Inflammatory macrophage treated with lipopolysaccharide for 1 hour (primary cell): ENCODE results near the gene FGD4.

ENCODE experiments used
- DNase-seq, 2 donors: peaks; one replicate each; pipeline ENCODE4 v3.0.0-alpha.2; 2020 to 2022

Gene FGD4

DNA sequence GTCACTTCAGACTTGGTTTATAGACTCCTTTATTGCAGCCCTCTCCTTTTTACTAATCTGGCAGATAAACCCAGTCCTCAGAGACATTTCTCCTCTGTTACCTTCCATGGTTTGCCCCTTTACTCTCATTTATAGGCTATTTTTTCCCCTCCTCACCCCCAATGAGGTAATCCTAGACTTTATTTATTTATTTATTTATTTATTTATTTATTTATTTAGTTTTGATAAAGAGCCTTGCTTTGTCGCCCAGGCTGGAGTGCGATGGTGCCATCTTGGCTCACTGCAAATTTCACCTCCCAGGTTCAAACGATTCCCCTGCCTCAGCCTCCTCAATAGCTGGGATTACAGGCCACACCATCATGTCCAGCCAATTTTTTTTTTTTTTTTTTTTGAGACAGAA lies 8.4 kb downstream of the FGD4 start:
- no peak for DNase-seq

DNA sequence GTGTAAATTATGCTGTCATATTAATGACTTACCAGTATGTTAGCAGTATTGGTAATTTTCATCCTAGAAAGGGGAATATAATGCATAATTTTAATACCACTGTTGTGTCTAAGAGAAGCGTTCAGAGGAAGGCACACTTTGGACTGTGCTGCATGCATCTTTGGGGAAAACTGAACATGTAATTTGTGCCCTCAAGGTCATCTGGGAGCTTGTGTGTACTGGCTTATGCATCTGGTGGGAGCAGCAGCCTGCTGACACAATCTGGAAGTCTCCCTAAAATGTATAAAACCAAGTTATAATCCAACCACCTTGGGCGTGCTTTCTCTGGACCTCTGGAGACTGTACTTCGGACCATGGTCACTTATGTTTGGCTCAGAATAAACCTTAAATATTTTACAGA lies 14.1 kb downstream of the FGD4 start:
- DNase-seq, result no peak

DNA sequence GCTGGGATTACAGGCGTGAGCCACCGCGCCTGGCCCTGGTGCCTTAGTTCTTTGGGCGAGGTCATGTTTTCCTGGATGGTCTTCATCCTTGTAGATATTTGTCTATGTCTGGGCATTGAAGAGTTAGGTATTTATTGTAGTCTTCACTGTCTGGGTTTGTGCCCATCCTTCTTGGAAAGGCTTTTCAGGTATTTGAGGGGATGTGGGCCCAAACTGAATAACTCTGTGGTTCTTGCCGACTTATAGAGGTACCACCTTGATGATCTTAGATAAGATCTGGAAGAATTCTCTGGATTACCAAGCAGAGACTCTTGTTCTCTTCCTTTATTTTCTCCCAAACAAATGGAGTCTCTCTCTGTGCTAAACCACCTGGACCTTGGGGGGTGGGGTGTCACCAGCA lies 18.9 kb downstream of the FGD4 start:
- DNase-seq, result no peak

DNA sequence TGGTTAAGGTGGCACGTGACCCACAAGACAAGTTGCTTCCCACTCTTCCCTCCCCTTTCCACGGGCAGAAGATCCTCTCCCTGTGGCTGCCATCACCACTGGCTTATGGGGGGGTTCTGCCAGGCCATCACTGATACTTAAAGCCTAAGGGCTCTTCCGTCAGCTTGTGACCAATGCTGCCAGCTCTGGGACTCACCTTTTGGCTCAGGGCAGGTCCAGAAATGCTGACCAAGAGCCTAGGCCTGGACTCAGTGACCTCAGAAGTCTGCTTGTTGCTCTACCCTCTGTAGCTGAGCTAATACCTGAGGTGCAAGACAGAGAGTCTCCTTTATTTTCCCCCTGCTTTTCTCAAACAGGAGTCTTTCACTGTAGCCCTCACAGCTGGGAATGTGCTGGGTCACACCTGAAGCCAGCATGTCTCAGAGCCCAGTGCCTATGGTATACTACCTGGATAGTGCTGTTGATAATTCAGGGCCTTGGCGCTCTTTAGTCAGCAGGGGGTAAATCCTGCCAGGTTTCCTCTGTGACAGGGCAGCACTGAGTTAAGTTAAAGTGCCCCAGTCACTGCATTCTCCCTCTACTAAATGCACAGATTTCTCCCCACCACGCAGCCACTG lies 19.7 kb downstream of the FGD4 start:
- DNase-seq, result no peak

DNA sequence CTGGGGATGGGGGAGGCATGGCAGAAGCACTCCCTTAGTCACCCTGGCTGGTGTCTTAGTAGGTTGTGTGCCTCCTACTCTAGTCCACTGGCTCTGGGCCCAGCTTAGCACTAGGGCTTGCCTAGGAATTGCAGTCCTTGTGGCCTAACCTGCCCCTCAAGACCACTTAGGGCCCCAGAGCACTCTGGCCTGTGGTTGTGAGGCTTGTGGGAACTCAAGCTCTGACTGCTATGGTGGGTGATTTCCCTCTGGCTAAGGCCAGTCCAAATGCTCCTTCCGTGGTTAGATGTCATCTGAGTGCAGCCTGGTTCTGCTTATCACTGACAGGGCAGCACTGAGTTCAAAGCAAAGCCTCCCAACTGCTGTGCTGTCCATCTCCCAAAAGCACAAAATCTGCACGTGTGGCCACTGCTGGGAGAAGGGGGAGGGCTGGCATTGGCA lies 20.2 kb downstream of the FGD4 start:
- peak; percentile 55 to 81 for DNase-seq

DNA sequence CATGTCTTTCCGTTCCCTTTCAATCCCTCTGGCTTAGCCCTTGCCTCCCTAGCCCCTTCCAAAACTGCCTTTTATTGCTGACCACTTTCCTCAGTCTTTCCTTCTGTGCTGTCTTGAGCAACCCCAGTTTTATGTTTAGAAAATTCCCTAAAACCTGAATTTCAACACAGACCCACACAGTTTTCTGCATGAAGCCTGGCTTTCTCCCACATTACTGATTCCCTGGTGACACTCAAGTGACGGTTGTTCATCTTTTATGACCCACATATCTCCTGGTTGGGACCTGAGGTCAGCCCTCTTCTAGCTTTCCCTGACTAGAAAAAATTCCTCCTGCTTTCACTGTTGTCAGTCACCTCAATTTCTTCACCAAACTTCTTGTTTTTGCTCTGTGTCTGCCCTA lies 21.0 kb downstream of the FGD4 start:
- DNase-seq, result peak; percentile 57 to 97

DNA sequence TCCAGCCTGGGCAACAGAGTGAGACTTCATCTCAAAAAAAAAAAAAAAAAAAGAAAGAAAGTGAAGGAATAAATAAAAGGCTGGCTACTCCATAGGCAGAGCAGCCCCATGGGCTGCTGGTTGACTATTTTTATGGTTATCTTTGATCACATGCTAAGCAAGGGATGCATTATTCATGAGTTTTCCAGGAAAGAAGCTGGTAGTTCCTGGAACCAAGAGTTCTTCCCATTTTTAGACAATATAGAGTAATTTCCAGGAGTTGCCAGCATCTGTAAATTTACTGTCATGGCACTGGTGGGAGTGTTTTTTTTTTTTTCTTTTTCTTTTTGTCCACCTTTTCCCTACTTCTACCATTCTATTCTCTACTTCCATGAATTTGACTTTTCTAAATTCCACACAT lies 24.2 kb downstream of the FGD4 start:
- peak; percentile 72 to 80 for DNase-seq

DNA sequence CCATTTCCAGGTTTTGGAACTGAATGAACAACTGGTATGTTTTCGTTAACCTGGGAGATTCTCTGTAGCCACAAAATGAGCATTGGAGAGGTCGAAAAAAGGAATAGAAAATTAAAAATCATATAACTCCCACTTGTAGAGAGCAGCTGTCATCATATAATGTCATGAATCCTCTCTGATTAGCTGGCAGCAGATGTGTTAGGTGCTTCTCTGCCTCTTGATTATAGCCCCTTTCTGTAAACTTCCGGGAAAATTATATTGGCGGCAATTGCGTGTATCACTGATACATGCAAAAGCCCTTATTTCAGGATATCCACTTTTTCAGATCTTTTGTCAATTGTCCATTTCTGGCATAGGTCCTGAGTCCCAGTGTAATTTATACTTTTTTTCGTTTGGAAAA lies 31.7 kb downstream of the FGD4 start:
- no peak for DNase-seq

DNA sequence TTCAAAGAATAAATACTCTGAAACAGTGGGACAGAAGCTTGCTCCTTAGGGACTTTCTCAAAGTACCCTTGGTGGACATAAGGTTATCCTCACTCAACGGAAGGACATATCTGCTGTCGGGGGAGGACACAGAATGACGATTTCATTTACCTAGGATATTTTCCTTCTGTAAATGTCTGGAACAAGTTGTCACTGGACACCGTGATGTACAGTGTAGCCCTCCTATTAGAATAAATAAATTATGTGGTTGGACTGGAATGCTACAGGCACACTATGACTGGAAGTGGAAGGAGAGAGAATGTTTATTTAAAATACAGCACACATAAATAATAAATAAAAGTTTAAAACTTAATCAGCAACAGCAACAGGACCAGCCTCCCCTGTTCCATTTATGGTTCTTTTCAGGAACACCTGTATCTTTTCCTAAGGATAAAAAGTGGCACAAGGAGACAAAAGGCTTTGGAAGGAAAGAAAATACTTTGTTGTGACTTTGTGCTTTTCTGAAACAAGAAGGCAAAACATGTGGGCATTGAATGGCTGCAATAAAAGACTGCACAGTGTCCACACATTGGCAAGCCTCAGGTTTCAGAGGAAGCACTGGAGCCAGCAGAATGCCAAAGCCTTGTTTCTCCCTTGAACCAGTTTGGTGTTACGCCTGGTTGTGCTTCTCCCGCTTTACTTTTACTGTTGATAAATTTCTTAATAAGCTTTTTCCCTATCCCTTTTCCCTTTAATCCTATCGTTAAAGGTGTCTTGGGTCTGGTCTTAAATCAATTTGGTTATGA lies 36.8 kb downstream of the FGD4 start:
- no peak for DNase-seq

DNA sequence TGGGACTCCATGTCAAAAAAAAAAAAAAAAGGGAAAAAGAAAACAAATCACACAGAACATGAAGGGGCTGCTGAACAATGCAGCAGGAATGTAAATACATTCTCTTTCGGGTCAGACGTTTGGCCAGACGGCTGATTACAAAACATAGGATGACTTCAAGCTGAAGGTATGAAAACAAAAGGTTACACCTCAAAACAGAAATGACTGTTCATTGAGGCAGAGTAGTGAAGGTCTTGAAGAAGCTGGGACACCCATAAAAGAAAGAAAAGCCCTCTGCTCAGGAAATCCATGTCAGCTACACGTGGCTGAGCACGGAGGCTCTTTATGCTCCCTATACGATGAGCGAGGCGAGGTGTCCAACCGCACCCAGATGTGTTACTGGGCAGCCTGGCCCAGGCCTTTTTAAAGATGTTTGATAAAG lies 37.7 kb downstream of the FGD4 start:
- DNase-seq, result no peak

DNA sequence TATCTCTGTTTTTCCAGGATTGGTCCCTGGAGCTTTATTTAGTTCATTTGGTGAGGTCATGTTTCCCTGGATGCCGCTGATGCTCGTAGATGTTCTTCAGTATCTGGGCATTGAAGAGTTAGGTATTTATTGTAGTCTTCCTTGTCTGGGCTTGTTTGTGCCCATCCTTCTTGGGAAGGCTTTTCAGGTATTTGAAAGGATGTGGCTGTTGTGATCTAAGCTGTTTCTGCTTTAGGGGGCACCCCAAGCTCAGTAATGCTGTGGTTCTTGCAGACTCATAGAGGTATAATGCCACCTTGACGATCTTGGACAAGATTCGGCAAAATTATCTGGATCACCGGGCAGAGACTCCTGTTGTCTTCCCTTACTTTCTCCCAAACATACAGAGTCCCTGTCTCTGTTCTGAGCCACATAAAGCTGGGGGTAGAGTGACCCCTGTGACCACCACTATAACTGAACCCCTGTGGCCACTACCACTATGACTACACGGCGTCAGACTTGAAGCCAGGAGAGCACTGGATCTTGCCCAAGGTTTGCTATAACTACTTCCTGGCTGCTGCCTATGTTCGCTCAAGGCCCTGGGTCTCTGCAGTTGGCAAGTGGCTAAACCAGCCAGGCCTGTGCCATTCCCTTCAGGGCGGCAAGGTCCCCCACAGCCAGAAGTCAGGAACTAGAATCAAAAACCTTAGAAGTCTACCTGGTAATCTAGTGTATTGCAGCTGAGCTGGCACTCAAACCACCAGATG lies 40.9 kb downstream of the FGD4 start:
- DNase-seq, result no peak

DNA sequence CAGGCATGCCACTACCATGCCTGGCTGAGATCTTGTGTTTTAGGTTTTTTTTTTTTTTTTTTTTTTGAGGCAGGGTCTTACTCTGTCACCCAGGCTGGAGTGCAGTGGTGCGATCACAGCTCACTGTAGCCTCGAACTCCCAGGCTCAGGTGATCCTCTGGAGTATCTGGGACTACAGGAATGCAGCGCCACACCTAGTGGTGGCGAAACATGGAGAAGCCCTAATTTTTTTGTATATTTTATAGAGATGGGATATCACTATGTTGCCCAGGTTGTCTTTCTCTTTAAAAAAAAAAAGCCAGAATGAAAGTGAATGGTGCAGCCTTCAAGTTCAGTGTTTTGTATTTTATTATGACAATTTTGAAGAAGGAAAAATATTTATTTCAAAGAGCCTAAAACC lies 44.1 kb downstream of the FGD4 start:
- DNase-seq, result no peak

DNA sequence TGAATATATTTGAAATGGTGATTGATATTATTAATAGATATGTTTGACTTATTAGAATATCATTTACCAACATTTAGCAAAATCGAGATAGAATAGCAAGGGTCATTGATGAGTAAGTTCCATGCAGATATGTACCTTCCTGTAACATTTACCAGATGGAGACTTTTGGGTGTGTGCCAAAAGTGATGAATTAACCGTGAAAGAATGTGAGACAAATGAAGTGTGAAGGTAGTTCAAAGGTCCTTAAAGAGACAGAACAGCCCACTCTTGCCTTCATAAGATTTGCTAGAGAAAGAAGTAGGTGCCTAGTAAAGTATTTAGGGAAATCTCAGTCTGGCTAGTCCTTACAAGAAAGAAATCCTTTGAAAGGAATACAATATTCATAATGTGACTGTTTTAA lies 45.5 kb downstream of the FGD4 start:
- no peak for DNase-seq

DNA sequence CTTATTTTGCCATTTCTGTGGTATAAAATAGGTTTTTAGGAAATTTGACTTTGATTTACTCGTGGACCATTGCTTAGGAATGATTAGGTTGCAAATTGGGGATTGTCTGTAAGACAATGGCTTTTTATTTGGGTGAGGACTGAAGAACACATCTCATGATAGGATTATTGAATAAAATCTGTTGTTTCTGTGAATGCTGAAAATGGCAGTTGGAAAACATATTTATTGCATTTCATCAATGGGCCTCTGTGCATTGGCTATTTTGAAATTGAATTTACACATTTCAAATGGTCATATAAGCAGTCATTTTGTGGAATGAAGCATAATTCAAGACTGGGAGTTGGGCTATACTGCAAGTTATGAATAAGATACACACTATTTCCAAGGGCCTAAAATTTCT lies 46.0 kb downstream of the FGD4 start:
- DNase-seq, result no peak

DNA sequence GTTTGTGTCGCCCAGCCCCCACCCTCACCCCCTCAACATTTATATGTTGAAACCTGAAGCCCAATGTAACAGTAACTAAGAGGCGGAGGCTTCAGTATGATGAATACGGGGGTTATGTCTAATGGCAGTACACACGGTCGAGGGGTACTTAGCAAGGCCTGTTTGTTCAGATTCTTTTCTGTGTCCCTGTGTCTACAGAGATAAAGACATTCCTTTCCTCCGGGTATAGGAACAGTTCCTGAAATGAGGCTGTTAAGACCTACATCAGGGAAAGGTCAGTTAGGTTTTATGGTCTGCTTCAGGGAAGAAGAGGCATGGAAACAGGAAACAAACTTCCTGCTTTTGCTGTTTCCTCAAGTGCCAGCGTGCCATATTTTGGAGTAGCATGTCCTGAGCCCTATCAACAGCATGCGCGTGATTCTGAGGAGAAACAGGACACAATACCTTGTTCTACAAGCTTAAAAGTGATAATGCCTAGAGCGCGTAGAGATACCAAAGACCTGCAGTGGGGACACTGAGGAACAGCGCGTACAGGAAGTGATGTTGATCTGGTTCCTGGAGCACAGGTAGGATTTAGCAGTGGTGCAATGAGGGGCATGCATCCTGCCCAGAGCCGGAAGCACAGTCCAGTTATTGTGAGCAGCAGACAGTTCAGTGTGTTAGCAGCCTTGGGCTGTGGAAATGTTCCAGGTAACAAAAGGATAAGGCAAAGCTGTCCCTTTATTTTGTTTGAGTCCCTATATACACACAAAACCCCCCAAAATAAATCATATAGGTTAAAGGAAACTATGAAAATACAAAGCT lies 47.2 kb downstream of the FGD4 start:
- no peak for DNase-seq

DNA sequence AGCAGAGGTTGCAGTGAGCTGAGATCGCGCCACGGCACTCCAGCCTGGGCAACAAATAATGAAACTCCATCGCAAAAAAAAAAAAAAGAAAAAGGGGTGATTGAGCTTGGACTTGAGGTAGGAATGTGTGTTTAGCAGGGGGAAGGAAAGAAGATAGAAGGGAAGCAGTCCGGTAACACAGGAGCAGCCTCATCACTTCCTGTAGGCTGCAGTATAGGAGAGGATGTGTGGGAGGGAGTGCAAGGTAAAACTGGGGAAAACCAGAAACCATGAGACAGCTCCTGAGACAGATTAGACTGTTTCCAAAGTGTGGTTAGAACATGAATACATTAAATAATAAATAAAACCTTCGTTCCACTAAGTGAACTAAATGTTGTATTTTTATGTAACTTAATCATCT lies 49.2 kb downstream of the FGD4 start:
- no peak for DNase-seq

DNA sequence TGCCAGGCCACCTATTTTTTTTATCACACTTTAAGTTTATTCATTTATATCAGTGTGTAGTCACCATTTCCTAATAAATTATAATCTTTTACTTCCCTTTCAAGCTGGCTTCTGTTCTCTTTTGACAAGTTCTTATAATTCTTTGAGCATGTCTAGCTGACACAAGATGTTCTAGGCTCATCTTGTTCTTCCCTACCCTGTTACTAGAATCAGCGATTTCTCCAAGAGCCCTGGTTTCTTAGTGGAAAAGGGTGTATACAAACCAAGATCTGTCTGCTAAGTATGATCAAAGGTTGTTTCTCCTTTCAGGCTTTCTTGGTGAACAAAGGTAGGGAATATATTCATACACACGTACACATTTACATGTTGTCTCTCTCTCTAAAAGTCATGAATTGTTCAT lies 51.0 kb downstream of the FGD4 start:
- no peak for DNase-seq

DNA sequence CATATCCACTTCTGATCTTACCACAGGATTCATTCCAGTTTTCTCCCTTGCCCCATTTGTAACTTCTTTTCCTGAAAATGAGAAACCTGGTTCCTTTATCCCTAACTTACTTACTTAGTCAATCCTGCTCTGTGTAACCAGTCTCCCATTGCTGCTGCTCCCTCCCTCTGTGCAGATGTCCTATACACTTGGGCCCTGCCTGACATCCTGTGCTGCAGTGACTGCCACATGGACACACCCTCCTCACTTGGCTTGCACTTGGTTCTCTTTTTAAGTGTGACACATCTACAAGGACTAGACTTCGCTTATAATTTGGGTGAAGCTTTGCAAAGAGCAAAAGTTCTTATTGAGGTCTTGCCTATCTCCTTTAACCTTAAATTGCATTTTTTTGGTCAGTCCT lies 51.4 kb downstream of the FGD4 start:
- peak; percentile 18 to 21 for DNase-seq

DNA sequence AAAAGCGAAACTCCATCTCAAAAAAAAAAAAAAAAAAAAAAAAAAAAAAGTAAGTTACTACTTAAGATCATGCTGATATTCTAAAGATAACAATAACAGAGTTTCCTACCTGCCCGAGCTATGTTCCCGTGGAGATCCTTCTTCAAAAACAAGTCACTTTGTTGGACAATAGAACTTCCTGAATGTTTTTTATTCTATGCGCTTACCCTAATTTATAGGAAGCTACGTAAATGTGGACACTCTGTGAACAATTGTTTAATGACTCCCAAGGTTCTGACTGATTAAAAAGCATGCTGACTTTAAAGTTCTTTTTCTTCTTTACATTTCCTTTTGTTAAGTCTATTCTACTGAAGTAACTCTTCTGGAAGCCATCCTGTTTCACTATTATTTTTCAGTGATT lies 52.5 kb downstream of the FGD4 start:
- no peak for DNase-seq

DNA sequence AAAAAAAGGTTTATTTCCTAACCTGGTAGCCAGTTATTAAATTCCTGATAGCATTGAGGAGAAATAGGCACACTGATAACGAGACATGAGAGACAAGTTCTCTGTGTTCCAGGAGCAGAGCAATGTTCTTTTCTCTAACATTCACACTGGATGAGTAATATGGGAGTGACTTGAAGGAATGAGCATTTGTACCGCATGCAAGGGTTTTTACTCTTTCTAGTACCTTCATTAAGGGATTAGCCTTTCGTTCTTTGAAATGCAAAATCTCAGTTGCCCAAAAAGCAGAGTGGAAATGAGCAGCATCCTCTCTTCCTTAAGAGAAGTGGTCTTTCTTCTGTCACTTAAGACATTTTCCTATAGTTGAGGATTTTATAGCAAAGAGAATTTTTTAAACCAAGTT lies 54.7 kb downstream of the FGD4 start:
- DNase-seq, result no peak

DNA sequence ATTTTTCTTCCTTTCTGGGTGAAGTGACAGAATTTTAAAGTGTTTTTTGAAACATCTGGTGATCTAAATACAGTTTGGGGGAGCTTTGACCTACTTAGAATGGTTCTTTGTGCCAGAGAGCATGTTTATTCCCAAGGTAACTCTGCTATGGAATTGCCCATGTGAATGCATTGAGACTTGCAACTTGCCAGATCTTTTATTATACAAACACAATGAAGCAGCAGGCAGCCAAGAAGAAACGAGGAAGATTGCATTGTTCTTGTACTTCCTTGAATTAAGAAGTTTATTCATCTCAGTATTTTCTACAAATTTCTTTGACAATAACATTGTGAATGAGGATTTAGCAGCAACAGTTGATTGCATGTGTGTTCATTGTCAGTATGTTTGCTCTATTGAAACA lies 55.5 kb downstream of the FGD4 start:
- no peak for DNase-seq

DNA sequence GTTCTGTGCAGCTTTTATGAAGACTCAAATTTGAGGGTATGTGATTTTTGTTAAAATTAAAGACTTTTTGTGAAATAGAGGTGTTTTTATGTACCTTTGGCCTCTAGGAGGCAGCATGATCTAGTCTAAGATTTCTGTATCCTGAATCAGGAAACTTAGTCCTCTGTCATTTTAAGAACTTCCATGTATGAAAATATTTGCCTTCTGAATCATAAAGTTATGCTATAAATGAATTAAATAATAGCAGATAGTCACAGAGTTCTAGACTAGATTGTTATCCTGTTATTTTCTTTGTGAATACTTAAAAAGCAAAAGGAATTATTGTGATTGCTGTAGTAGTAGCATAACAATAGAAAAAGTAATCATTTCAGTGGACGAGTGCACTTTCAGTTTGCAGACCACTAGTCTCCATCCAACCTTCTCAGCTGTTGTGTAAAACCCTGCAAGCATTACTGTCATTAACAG lies 56.3 kb downstream of the FGD4 start:
- peak; percentile 68 to 89 for DNase-seq
